Neural cell (in vitro differentiated cells): ENCODE data around the gene VSIG8. TPM values are rescaled to one million over a fixed set of nuclear protein-coding genes. Genes with fewer than 3 reads are reported as not detected.

Experiments
- H2AFZ ChIP-seq: fragments of 200-600, 300-800 bp; sonication (generic), shearing (Covaris generic); 2 replicates; pipeline ENCODE4 v1.6.0; 2014; ENCODE audit warnings: low read depth, mild to moderate bottlenecking, antibody characterized with exemption, low read length, moderate library complexity
- H3F3A ChIP-seq: fragments of 200-600 bp; shearing (Covaris generic); 2 replicates; pipeline ENCODE4 v1.6.1; 2016; ENCODE audit warnings: mild to moderate bottlenecking, moderate library complexity, mixed read lengths, antibody characterized with exemption, low read length; ENCODE audit not compliant: insufficient read depth, poor library complexity, severe bottlenecking
- H3K27ac ChIP-seq: fragments of 200-600, 300-800 bp; sonication (generic), shearing (Covaris generic); 2 replicates; pipeline ENCODE4 v1.5.1; 2014; ENCODE audit warnings: mild to moderate bottlenecking, low read length, moderate library complexity
- H3K27me3 ChIP-seq: fragments of 300-800, 200-600 bp; sonication (generic), shearing (Covaris generic); 2 replicates; pipeline ENCODE4 v1.6.0; 2014; ENCODE audit warnings: mild to moderate bottlenecking, low read depth, low read length, moderate library complexity; ENCODE audit not compliant: insufficient read depth
- H3K36me3 ChIP-seq: fragments of 300-800, 200-600 bp; sonication (generic), shearing (Covaris generic); 2 replicates; pipeline ENCODE4 v1.5.1; 2014; ENCODE audit warnings: mild to moderate bottlenecking, antibody characterized with exemption, low read length, moderate library complexity; ENCODE audit not compliant: insufficient read depth
- H3K4me2 ChIP-seq: fragments of 300-800, 200-600 bp; sonication (generic), shearing (Covaris generic); 2 replicates; pipeline ENCODE4 v1.6.0; 2014; ENCODE audit warnings: mild to moderate bottlenecking, low read length
- H3K4me3 ChIP-seq: fragments of 300-800, 200-600 bp; sonication (generic), shearing (Covaris generic); 2 replicates; pipeline ENCODE4 v1.5.1; 2014; ENCODE audit warnings: mild to moderate bottlenecking, low read length, moderate library complexity
- H3K79me2 ChIP-seq: fragments of 200-600 bp; shearing (Covaris generic); replicated peaks from 2 replicates; pipeline ENCODE4 v1.6.0; 2014; ENCODE audit warnings: mild to moderate bottlenecking, low read length, moderate library complexity; ENCODE audit not compliant: insufficient read depth
- H3K9ac ChIP-seq: fragments of 300-800, 200-600 bp; sonication (generic), shearing (Covaris generic); 2 replicates; pipeline ENCODE4 v1.6.1; 2016; ENCODE audit warnings: mild to moderate bottlenecking, low read length, mixed read lengths
- H3K9me2 ChIP-seq: fragments of 200-600 bp; shearing (Covaris generic); 2 replicates; pipeline ENCODE4 v1.6.1; 2016; ENCODE audit warnings: mild to moderate bottlenecking, low read length, mixed read lengths; ENCODE audit not compliant: insufficient read depth
- H3K9me3 ChIP-seq: fragments of 200-600, 300-800 bp; sonication (generic), shearing (Covaris generic); 2 replicates; pipeline ENCODE4 v1.6.1; 2016; ENCODE audit warnings: mild to moderate bottlenecking, mixed run types, low read length, moderate library complexity, mixed read lengths
- H4K20me1 ChIP-seq: fragments of 200-600 bp; shearing (Covaris generic); 2 replicates; pipeline ENCODE4 v1.6.1; 2016; ENCODE audit warnings: mild to moderate bottlenecking, mixed run types; ENCODE audit not compliant: insufficient read depth
- CTCF ChIP-seq: fragments of 450-650 bp; IDR thresholded peaks from 2 replicates; pipeline ENCODE4 v1.5.1; 2014; ENCODE audit warnings: antibody characterized with exemption, mild to moderate bottlenecking, moderate library complexity; ENCODE audit not compliant: poor library complexity, severe bottlenecking
- EP300 ChIP-seq: fragments of 450-650 bp; conservative IDR thresholded peaks from 2 replicates; pipeline ENCODE4 v1.6.1; 2014; ENCODE audit warnings: antibody characterized with exemption, mild to moderate bottlenecking, moderate library complexity; ENCODE audit not compliant: poor library complexity, severe bottlenecking
- EZH2 ChIP-seq: fragments of 200-600, 300-800 bp; shearing (Covaris generic), sonication (generic); IDR thresholded peaks from 2 replicates; pipeline ENCODE4 v1.6.1; 2014; ENCODE audit warnings: antibody characterized with exemption, low read length, borderline replicate concordance, mild to moderate bottlenecking; ENCODE audit not compliant: insufficient read depth, poor library complexity, severe bottlenecking
- MXI1 ChIP-seq: fragments of 450-650 bp; conservative IDR thresholded peaks from 2 replicates; pipeline ENCODE4 v1.6.1; 2014; ENCODE audit warnings: antibody characterized with exemption, mild to moderate bottlenecking; ENCODE audit not compliant: poor library complexity, severe bottlenecking
- POLR2AphosphoS5 ChIP-seq: IDR thresholded peaks from 2 replicates; pipeline ENCODE4 v1.6.1; 2012
- RAD21 ChIP-seq: fragments of 450-650 bp; conservative IDR thresholded peaks from 2 replicates; pipeline ENCODE4 v1.6.1; 2014; ENCODE audit warnings: antibody characterized with exemption, mild to moderate bottlenecking, moderate library complexity
- SMC3 ChIP-seq: fragments of 450-650 bp; conservative IDR thresholded peaks from 2 replicates; pipeline ENCODE4 v1.6.1; 2014; ENCODE audit warnings: antibody characterized with exemption, mild to moderate bottlenecking, moderate library complexity; ENCODE audit not compliant: poor library complexity
- TAF1 ChIP-seq: IDR thresholded peaks from 2 replicates; pipeline ENCODE4 v1.6.1; 2012; ENCODE audit warnings: low read depth
- polyA plus RNA-seq: library from polyadenylated mRNA; depleted of rRNA; stranded (reverse); fragments of >200 nt; gene quantifications from 2 replicates; pipeline ENCODE4 v1.2.3, GENCODE V29; 2014
- TF ChIP-seq, protein P1 (sequence below): IDR thresholded peaks from 2 replicates; pipeline ENCODE4 v1.6.1; 2012; ENCODE audit warnings: borderline replicate concordance

The VSIG8 gene
- polyA plus RNA-seq, 1 donor from 2014 or later, result 0.37 TPM

- Histone ChIP-seq H3K27me3 (peaks cover 62% of the 10 kb centered on the region), H3K36me3 (no peaks in the 10 kb centered on the region), H3K79me2 (no peaks in the 10 kb centered on the region), H3K4me2 (no peak overlapping the region), H3K27ac (no peak overlapping the region), H3K9me2 (no peaks in the 10 kb centered on the region), H3K9ac (no peak overlapping the region), H2AFZ (no peak overlapping the region), H3F3A (no peaks in the 10 kb centered on the region), H4K20me1 (no peaks in the 10 kb centered on the region), H3K9me3 (no peaks in the 10 kb centered on the region), H3K4me3 (no peak overlapping the region)
- no peak for TF ChIP-seq EP300
- no peak for TF ChIP-seq EZH2
- no peak for TF ChIP-seq MXI1
- no peak for TF ChIP-seq TAF1
- TF ChIP-seq, protein P1, sequence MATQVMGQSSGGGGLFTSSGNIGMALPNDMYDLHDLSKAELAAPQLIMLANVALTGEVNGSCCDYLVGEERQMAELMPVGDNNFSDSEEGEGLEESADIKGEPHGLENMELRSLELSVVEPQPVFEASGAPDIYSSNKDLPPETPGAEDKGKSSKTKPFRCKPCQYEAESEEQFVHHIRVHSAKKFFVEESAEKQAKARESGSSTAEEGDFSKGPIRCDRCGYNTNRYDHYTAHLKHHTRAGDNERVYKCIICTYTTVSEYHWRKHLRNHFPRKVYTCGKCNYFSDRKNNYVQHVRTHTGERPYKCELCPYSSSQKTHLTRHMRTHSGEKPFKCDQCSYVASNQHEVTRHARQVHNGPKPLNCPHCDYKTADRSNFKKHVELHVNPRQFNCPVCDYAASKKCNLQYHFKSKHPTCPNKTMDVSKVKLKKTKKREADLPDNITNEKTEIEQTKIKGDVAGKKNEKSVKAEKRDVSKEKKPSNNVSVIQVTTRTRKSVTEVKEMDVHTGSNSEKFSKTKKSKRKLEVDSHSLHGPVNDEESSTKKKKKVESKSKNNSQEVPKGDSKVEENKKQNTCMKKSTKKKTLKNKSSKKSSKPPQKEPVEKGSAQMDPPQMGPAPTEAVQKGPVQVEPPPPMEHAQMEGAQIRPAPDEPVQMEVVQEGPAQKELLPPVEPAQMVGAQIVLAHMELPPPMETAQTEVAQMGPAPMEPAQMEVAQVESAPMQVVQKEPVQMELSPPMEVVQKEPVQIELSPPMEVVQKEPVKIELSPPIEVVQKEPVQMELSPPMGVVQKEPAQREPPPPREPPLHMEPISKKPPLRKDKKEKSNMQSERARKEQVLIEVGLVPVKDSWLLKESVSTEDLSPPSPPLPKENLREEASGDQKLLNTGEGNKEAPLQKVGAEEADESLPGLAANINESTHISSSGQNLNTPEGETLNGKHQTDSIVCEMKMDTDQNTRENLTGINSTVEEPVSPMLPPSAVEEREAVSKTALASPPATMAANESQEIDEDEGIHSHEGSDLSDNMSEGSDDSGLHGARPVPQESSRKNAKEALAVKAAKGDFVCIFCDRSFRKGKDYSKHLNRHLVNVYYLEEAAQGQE, result no peak
- no peak for TF ChIP-seq POLR2AphosphoS5
- no peak for TF ChIP-seq SMC3
- no peak for TF ChIP-seq RAD21
- no peak for TF ChIP-seq CTCF
Measured at GRCh38 chr1:159823406-159823805, 39.1 kb downstream of the VSIG8 start.

DNA sequence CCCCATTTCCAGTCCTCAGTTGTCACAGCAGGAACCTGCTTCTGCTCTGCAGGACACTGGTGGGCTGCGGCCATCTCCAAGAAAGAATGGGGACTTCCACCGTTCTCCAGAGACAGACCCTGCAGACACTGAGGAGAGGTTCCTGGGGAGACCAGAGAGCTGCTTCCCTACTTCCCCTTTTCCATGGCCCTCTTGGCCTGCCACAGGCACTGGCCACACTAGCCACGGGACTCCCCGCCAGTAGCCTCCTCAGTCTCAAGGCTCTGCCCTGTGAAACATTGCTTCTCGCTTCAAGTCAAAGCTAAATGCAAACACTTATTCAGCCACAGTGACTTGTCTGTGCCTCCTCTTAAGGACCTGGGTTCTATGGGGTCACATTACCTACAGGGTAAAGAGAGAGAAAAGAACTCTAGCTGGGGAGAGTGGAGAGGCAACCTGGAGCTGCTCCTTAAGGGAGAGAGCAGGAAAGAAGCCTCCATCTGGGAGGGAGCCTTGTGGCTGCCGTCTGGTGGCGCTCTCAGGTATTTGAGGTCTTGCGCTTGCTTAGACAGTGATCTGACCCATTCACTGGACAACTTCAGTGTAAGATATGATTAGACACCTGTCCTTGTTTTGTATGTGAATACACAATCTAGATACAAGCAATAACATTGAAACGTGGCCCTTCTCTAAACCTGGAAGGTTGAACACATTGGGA lies 41.1 kb downstream of the VSIG8 start:
- Histone ChIP-seq H4K20me1 (no peaks in the 10 kb centered on the region), H3F3A (no peaks in the 10 kb centered on the region), H3K9me3 (no peaks in the 10 kb centered on the region), H3K9ac (no peak overlapping the region), H3K4me3 (no peak overlapping the region), H3K9me2 (no peaks in the 10 kb centered on the region), H3K27ac (no peak overlapping the region), H3K27me3 (peaks cover 43% of the 10 kb centered on the region), H3K4me2 (no peak overlapping the region), H3K79me2 (no peaks in the 10 kb centered on the region), H2AFZ (no peak overlapping the region), H3K36me3 (no peaks in the 10 kb centered on the region)
- TF ChIP-seq CTCF (no peak), POLR2AphosphoS5 (no peak), EZH2 (no peak), TAF1 (no peak), MXI1 (no peak), RAD21 (no peak), EP300 (no peak), SMC3 (no peak)
- TF ChIP-seq, protein P1, result no peak
